ENCODE measurements around the gene SREK1IP1.

SREK1IP1 gene

GRCh38 chr5:64768358-64769312 is at the start of gene SREK1IP1, which contains the start of gene CWC27:
Gene SREK1IP1 (minus strand): TSS chr5:64768691. CDS start chr5:64768517, 174 bp downstream.
Gene CWC27 (plus strand): TSS chr5:64768930. CDS start chr5:64769147, 217 bp downstream.
- peak; percentile 55 to 74 for DNase-seq (ENCODE audit: low read depth in 2 of 2)

GRCh38 chr5:64818245-64818644 is 49.8 kb upstream of the SREK1IP1 start:
- DNase-seq (ENCODE audit: low read depth in 2 of 2), result no peak

- DNase-seq (ENCODE audit: low read depth in 2 of 2), result no peak
Observed at GRCh38 chr5:64814073-64814472, 45.6 kb upstream of the SREK1IP1 start.

- no peak for DNase-seq (ENCODE audit: low read depth in 2 of 2)
Observed at GRCh38 chr5:64811050-64811640, 42.7 kb upstream of the SREK1IP1 start.

- DNase-seq (ENCODE audit: low read depth in 2 of 2), result no peak
Observed at GRCh38 chr5:64807520-64807919, 39.0 kb upstream of the SREK1IP1 start.

- DNase-seq (ENCODE audit: low read depth in 2 of 2), result no peak
Observed at GRCh38 chr5:64806537-64806936, 38.0 kb upstream of the SREK1IP1 start.

GRCh38 chr5:64800926-64801325 is 32.4 kb upstream of the SREK1IP1 start:
- no peak for DNase-seq (ENCODE audit: low read depth in 2 of 2)

GRCh38 chr5:64796301-64796700 is 27.8 kb upstream of the SREK1IP1 start:
- DNase-seq (ENCODE audit: low read depth in 2 of 2), result no peak

- no peak for DNase-seq (ENCODE audit: low read depth in 2 of 2)
Observed at GRCh38 chr5:64794053-64794770, 25.7 kb upstream of the SREK1IP1 start.

GRCh38 chr5:64792469-64792868 is 24.0 kb upstream of the SREK1IP1 start:
- no peak for DNase-seq (ENCODE audit: low read depth in 2 of 2)

GRCh38 chr5:64790210-64790609 is 21.7 kb upstream of the SREK1IP1 start:
- DNase-seq (ENCODE audit: low read depth in 2 of 2), result no peak

- no peak for DNase-seq (ENCODE audit: low read depth in 2 of 2)
Observed at GRCh38 chr5:64789457-64789856, 21.0 kb upstream of the SREK1IP1 start.

- no peak for DNase-seq (ENCODE audit: low read depth in 2 of 2)
Observed at GRCh38 chr5:64788156-64788555, 19.7 kb upstream of the SREK1IP1 start.

GRCh38 chr5:64786372-64786771 is 17.9 kb upstream of the SREK1IP1 start:
- no peak for DNase-seq (ENCODE audit: low read depth in 2 of 2)

GRCh38 chr5:64784451-64785025 is 16.0 kb upstream of the SREK1IP1 start:
- DNase-seq (ENCODE audit: low read depth in 2 of 2), result peak; percentile 4 to 36

- DNase-seq (ENCODE audit: low read depth in 2 of 2), result no peak
Observed at GRCh38 chr5:64775291-64775690, 6.8 kb upstream of the SREK1IP1 start.

- no peak for DNase-seq (ENCODE audit: low read depth in 2 of 2)
Observed at GRCh38 chr5:64773533-64773932, 5.0 kb upstream of the SREK1IP1 start.

GRCh38 chr5:64771736-64772135 is 3.2 kb upstream of the SREK1IP1 start:
- no peak for DNase-seq (ENCODE audit: low read depth in 2 of 2)

- DNase-seq (ENCODE audit: low read depth in 2 of 2), result no peak
Observed at GRCh38 chr5:64769855-64770254, 1.4 kb upstream of the SREK1IP1 start.

- no peak for DNase-seq (ENCODE audit: low read depth in 2 of 2)
Observed at GRCh38 chr5:64767959-64768357, 533 bp downstream of the SREK1IP1 start.

- DNase-seq (ENCODE audit: low read depth in 2 of 2), result no peak
Observed at GRCh38 chr5:64766941-64767340, 1.6 kb downstream of the SREK1IP1 start.
